ENCODE data around the gene HIVEP3.

- TF ChIP-seq CTCF (IDR thresholded peaks at IDR 0.05): no peak
- no peak for TF ChIP-seq POLR2A (IDR thresholded peaks at IDR 0.05)
Observed at GRCh38 chr1:41547336-41547735, 371.4 kb downstream of the HIVEP3 start.

Data from right lobe of liver (tissue), 4 donors.